Retinal pigment epithelial cell (primary cell): Measurements from ENCODE around the gene KCNC4.
A peak's percentile ranks its signal among the peaks of the same experiment; 100 is the strongest.

ENCODE experiments used
- DNase-seq: peaks from one replicate; pipeline ENCODE4 v3.0.0-alpha.2; 2010; ENCODE audit warnings: low read depth
- H3K4me3 ChIP-seq: 2 replicates; pipeline ENCODE4 v1.5.1; 2011; ENCODE audit warnings: mild to moderate bottlenecking, low read length, control low read depth, moderate library complexity
- TF ChIP-seq, protein P1 (sequence below): conservative IDR thresholded peaks from 2 replicates; pipeline ENCODE4 v1.5.1; 2011; ENCODE audit warnings: low read depth, low read length, control low read depth, inconsistent platforms

The KCNC4 gene

DNA sequence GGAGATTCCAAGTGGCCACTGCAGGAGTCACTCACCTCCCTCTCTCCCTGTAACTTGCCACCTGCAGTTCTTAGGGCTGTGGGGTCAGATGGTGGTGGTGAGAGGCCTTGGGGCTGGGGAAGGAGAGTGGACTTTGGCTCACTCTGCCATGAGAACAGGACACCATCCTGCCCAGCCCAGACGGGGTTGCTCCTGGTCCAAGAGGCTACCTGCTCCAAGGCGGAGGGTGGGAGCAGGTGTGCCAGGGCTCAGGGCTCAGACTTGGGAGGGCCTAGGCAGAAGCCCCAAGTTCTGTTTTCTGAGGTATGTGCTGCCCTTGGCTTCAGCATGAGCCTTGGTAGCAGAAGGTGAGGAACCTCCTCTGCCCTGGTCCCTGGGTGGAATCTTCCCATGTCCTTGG, 11.4 kb upstream of the KCNC4 start:
- TF ChIP-seq, protein P1, sequence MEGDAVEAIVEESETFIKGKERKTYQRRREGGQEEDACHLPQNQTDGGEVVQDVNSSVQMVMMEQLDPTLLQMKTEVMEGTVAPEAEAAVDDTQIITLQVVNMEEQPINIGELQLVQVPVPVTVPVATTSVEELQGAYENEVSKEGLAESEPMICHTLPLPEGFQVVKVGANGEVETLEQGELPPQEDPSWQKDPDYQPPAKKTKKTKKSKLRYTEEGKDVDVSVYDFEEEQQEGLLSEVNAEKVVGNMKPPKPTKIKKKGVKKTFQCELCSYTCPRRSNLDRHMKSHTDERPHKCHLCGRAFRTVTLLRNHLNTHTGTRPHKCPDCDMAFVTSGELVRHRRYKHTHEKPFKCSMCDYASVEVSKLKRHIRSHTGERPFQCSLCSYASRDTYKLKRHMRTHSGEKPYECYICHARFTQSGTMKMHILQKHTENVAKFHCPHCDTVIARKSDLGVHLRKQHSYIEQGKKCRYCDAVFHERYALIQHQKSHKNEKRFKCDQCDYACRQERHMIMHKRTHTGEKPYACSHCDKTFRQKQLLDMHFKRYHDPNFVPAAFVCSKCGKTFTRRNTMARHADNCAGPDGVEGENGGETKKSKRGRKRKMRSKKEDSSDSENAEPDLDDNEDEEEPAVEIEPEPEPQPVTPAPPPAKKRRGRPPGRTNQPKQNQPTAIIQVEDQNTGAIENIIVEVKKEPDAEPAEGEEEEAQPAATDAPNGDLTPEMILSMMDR: no peak
- H3K4me3 ChIP-seq: no peak overlapping the region
- no peak for DNase-seq

DNA sequence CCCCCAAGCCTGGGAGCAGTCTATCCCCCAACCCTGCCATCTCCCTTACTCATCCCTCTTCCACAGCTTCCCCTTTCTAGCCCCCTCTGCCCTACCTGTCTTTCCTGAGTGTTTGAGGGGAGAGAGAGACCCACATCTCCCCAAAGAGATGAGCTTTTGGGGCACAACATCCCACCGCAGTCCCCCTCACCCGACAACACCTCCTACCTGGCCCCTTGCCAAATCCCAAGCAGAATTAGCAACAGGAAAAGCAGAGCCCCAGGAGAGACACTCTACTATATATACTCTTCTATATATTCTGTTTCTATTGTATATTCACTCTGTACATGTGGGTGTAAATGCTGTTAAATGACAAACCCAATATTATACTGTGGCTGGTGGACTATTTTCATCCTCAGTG, 9.9 kb upstream of the KCNC4 start:
- no peak for DNase-seq
- TF ChIP-seq, protein P1: no peak

DNA sequence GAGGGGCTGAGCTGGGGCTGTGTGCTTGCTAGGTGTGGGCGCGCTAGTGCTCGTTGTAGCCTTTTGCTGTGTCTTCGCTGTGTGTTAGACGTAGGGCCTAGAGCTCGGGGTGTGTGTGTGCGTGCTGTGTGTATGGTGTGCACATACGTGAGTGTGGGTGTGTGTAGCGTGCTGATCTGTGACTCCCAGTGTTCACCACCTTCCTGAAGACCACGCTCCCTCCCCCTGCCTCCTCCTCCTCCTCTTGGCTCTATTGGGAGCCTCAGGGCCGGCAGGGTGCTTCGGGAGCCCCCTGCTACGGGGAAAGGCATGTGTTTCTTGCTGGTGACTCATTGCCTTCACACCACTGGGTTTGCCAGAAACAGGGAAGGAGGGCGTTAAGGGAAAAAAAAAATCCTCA, 9.4 kb upstream of the KCNC4 start:
- TF ChIP-seq, protein P1: no peak
- no peak overlapping the region for H3K4me3 ChIP-seq

More for the DNA sequence above, 9.9 kb upstream of the KCNC4 start:
- H3K4me3 ChIP-seq: no peak overlapping the region

GRCh38 chr1:110201157-110201825, 8.8 kb upstream of the KCNC4 start:
- no peak for DNase-seq
- TF ChIP-seq, protein P1: no peak
- H3K4me3 ChIP-seq: no peak overlapping the region

More for the DNA sequence above, 9.4 kb upstream of the KCNC4 start:
- DNase-seq: no peak

- no peak for DNase-seq
- TF ChIP-seq, protein P1: peak; percentile 82
- no peak overlapping the region for H3K4me3 ChIP-seq
Observed at GRCh38 chr1:110203021-110203661, 7.0 kb upstream of the KCNC4 start.

- TF ChIP-seq, protein P1: no peak
- no peak overlapping the region for H3K4me3 ChIP-seq
- no peak for DNase-seq
Observed at GRCh38 chr1:110205156-110205555, 5.0 kb upstream of the KCNC4 start.
